ENCODE measurements around the gene CCDC92.

Gene CCDC92

GRCh38 chr12:123934016-123934620 is 38.5 kb downstream of the CCDC92 start:
- Histone ChIP-seq H4K20me1 (ENCODE audit: control insufficient read depth, insufficient read depth, low read depth, low read length) (no peaks in the 10 kb centered on the region), H3K9me3 (ENCODE audit: control insufficient read depth, insufficient read depth, low read length) (no peaks in the 10 kb centered on the region), H3K27ac (ENCODE audit: low read depth, low read length) (no peak overlapping the region), H3K4me3 (ENCODE audit: low read length) (no peak overlapping the region), H3K27me3 (ENCODE audit: control insufficient read depth, low read length) (peaks cover 12% of the 10 kb centered on the region), H3K4me1 (ENCODE audit: control insufficient read depth, low read length) (no peaks in the 10 kb centered on the region), H3K4me2 (ENCODE audit: low read length) (no peak overlapping the region), H3F3A (ENCODE audit: control insufficient read depth, insufficient read depth) (no peaks in the 10 kb centered on the region), H3K36me3 (ENCODE audit: control insufficient read depth, low read length) (no peaks in the 10 kb centered on the region), H3K9me2 (replicated peaks; ENCODE audit: control insufficient read depth, low read length) (no peaks in the 10 kb centered on the region), H3K79me2 (ENCODE audit: control insufficient read depth, low read length) (no peaks in the 10 kb centered on the region)
- TF ChIP-seq CTCF (IDR thresholded peaks at IDR 0.05; ENCODE audit: low read depth, low read length, poor library complexity, severe bottlenecking) = no peak
- TF ChIP-seq EZH2phosphoT487 (IDR thresholded peaks at IDR 0.05; ENCODE audit: borderline replicate concordance, low read length) = no peak

- no peaks in the 10 kb centered on the region for H4K20me1 ChIP-seq (ENCODE audit: control insufficient read depth, insufficient read depth, low read depth, low read length)
- H3K4me1 ChIP-seq (ENCODE audit: control insufficient read depth, low read length) = no peaks in the 10 kb centered on the region
- H3K4me2 ChIP-seq (ENCODE audit: low read length) = no peak overlapping the region
- H3K79me2 ChIP-seq (ENCODE audit: control insufficient read depth, low read length) = no peaks in the 10 kb centered on the region
- H3K27ac ChIP-seq (ENCODE audit: low read depth, low read length) = no peak overlapping the region
- no peak for TF ChIP-seq CTCF (IDR thresholded peaks at IDR 0.05; ENCODE audit: low read depth, low read length, poor library complexity, severe bottlenecking)
- no peak for TF ChIP-seq EZH2phosphoT487 (IDR thresholded peaks at IDR 0.05; ENCODE audit: borderline replicate concordance, low read length)
- H3K9me3 ChIP-seq (ENCODE audit: control insufficient read depth, insufficient read depth, low read length) = no peaks in the 10 kb centered on the region
- no peaks in the 10 kb centered on the region for H3K9me2 ChIP-seq (replicated peaks; ENCODE audit: control insufficient read depth, low read length)
- peaks cover 14% of the 10 kb centered on the region for H3K27me3 ChIP-seq (ENCODE audit: control insufficient read depth, low read length)
- H3F3A ChIP-seq (ENCODE audit: control insufficient read depth, insufficient read depth) = no peaks in the 10 kb centered on the region
- no peaks in the 10 kb centered on the region for H3K36me3 ChIP-seq (ENCODE audit: control insufficient read depth, low read length)
- H3K4me3 ChIP-seq (ENCODE audit: low read length) = no peak overlapping the region
These were observed 39.4 kb downstream of the CCDC92 start for GRCh38 chr12:123933214-123933613.

- no peak overlapping the region for H3K4me3 ChIP-seq (ENCODE audit: low read length)
- H3K27ac ChIP-seq (ENCODE audit: low read depth, low read length) = no peak overlapping the region
- no peaks in the 10 kb centered on the region for H3K36me3 ChIP-seq (ENCODE audit: control insufficient read depth, low read length)
- H3K4me2 ChIP-seq (ENCODE audit: low read length) = no peak overlapping the region
- no peaks in the 10 kb centered on the region for H3K9me2 ChIP-seq (replicated peaks; ENCODE audit: control insufficient read depth, low read length)
- H4K20me1 ChIP-seq (ENCODE audit: control insufficient read depth, insufficient read depth, low read depth, low read length) = no peaks in the 10 kb centered on the region
- H3K27me3 ChIP-seq (ENCODE audit: control insufficient read depth, low read length) = peaks cover 21% of the 10 kb centered on the region
- no peaks in the 10 kb centered on the region for H3K4me1 ChIP-seq (ENCODE audit: control insufficient read depth, low read length)
- no peaks in the 10 kb centered on the region for H3K9me3 ChIP-seq (ENCODE audit: control insufficient read depth, insufficient read depth, low read length)
- no peak for TF ChIP-seq CTCF (IDR thresholded peaks at IDR 0.05; ENCODE audit: low read depth, low read length, poor library complexity, severe bottlenecking)
- TF ChIP-seq EZH2phosphoT487 (IDR thresholded peaks at IDR 0.05; ENCODE audit: borderline replicate concordance, low read length) = no peak
- H3F3A ChIP-seq (ENCODE audit: control insufficient read depth, insufficient read depth) = no peaks in the 10 kb centered on the region
- no peaks in the 10 kb centered on the region for H3K79me2 ChIP-seq (ENCODE audit: control insufficient read depth, low read length)
These were observed 40.8 kb downstream of the CCDC92 start for GRCh38 chr12:123931686-123932321.
